AML-193 (cell line): ENCODE measurements around the gene ZNF575.
A peak's percentile ranks its signal among the peaks of the same experiment; 100 is the strongest.

Experiments used
- DNase-seq, 2 experiments: peaks; one replicate each; lab custom pipeline; 2025; lab: John Stamatoyannopoulos, UW

ZNF575 gene, protein sequence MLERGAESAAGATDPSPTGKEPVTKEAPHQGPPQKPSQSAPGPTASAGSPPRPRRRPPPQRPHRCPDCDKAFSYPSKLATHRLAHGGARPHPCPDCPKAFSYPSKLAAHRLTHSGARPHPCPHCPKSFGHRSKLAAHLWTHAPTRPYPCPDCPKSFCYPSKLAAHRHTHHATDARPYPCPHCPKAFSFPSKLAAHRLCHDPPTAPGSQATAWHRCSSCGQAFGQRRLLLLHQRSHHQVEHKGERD

GRCh38 chr19:43532962-43533545 lies at the start of gene ZNF575:
ZNF575 (plus strand) TSS chr19:43533188; CDS start chr19:43534423, 1,235 bp downstream.
- peak; percentile 73 to 77 for DNase-seq

DNA sequence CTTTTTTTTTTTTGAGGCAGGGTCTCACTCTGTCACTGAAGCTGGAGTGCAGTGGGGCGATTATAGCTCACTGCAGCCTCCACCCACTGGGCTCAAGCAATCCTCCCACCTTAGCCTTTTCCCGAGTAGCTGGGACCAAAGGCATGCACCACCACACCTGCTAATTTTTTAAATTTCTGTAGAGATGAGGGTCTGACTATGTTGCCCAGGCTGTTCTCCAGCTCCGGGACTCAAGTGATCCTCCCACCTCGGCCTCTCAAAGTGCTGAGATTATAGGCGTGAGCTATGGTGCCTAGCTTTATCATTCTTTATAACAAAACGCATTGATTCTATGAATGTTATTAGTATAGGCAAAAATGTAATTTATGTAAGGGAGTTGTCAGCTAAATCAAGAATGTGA lies 49.7 kb upstream of the ZNF575 start:
- DNase-seq, result no peak

GRCh38 chr19:43485951-43486350 lies 47.0 kb upstream of the ZNF575 start:
- no peak for DNase-seq

- DNase-seq, result no peak
These were observed 46.6 kb upstream of the ZNF575 start for GRCh38 chr19:43486412-43486811.

DNA sequence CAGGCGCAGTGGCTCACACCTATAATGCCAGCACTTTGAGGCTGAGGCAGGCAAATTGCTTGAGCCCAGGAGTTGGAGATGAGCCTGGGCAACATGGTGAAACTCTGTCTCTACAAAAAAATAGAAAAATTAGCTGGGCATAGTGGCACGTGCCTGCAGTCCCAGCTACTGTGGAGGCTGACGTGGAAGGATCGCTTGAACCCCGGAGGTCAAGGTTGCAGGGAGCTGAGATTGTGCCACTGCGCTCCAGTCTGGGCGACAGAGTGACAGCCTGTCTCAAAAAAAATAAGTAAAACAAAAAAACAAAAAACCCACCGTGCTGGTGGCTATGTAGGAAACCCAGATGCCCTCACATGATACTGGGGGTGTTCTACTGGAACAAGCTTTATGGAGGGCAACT lies 44.8 kb upstream of the ZNF575 start:
- DNase-seq, result no peak

- no peak for DNase-seq
These were observed 43.7 kb upstream of the ZNF575 start for GRCh38 chr19:43489310-43489709.

- DNase-seq, result no peak
These were observed 42.9 kb upstream of the ZNF575 start for GRCh38 chr19:43489979-43490599.

- no peak for DNase-seq
These were observed 42.2 kb upstream of the ZNF575 start for GRCh38 chr19:43490759-43491158.

GRCh38 chr19:43495082-43495481 lies 37.9 kb upstream of the ZNF575 start:
- no peak for DNase-seq

DNA sequence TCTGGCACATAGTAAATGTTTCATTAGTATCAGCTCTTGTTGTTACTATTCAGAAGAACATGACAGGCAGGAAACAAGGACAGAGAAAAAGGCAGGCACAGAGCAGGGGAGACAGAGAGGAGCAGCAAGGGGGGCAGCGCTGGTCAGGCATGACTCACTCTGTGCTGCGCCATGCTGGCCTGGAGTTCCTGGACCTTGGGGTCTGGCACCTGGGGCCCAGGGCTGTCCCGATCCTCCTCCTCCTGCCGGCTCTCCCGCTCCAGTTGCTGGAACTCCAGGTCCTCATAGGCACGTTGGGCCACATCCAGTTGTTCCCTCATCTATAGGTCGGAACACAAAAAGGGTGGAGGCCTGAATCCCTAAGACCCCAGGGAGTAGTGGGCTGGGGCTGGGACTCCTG lies 36.0 kb upstream of the ZNF575 start:
- DNase-seq, result no peak

GRCh38 chr19:43498233-43498842 lies 34.6 kb upstream of the ZNF575 start:
- no peak for DNase-seq

DNA sequence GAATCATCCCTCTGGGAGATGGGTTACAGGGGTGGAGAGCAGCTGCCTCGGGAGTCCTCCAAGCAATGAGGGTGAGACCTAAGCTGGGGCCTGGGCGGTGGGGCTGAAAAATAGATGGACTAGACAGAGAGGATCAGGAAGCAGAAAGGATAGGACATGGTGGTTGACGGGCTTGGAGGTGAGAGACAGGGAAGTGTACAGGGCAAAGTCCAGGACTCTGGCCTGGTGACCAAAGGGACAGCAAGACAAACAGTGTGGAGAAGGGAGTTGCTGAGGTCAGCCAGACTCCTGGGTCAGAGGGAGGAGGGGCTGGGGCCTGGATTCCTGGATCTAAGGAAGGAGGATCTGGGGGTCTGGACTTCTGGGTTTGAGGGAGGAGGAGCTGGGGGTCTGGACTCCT lies 33.9 kb upstream of the ZNF575 start:
- DNase-seq, result no peak

DNA sequence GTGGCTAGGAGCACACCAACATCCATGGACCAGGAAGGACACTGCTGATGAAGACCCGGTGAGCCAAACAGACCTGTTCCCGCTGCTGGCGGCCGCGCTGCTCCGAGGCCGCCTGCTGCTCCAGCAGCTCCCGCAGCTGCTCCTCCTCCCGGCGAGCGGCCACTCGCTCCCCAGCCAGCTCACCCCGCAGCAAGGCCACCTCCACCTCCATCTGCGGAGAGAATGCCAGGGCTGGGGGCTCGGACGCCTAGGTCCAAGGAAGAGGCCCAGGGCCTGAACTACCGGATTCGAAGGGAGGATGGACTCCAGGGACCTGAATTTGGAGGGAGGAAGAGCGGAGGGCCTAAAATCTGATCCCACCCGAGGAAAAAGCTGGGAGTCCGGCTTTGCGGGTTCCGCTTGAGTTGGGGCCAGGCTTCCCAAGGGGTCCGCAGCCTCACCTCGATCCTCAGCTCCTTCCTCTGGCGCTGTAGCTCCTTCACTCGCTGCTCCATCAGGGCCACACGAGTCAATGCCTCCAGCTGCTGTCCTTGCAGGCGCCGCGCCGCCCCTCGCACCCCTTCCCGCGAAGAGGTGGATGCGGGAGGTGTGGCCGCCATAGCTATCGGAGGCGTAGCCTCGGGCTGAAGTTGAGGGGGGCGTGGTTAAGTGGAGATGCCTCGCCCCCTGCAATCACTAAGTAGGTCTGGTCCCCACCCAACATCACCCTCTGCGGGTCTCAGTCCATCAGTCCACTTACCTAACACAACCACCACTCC lies 31.1 kb upstream of the ZNF575 start:
- DNase-seq, result no peak

- DNase-seq, result no peak
These were observed 30.5 kb upstream of the ZNF575 start for GRCh38 chr19:43502419-43502976.

GRCh38 chr19:43503501-43504425 lies 29.2 kb upstream of the ZNF575 start:
- peak; percentile 81 to 82 for DNase-seq

DNA sequence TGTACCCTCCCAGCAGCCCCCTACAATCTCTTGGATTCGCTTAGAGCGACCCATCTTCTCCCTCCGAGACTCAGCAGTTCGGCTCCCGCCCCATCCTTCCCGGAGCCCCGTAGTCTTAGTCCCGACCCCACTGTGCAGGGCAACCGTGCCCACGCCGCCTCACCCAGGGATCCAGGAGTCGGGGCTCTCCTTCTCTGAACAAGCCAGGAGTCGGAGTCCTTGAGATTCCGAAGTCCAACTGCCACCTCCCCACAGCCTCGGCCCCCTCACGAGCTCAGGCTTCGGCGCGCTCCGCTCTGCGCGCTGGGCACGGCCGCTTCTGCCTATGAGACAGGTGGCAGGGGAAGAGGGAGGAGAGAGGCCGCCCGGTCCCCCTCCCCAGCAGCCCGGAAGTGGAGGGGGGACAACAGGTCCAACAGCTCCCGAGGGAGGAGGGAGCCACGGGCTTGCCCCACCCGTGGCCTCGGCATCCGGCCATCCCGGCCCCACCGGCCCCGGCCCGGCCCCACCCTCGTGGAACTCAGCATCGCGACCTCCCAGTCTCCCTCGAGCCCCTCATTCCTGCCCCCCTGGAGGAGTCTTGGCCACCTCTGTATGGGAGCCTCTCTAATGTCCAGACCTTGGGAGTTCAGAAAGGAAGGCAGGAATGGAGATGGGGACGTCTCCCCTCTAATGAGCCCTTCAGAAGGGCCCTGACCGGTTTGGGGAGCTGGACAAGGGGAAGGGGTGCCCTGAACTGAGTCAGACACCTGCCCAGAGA lies 28.4 kb upstream of the ZNF575 start, which contains the start of gene PHLDB3:
TSS of gene PHLDB3 (minus strand) at position 321 of the 760 bp plus-strand sequence. CDS start 628 bp downstream, outside the sequence.
- DNase-seq, result peak in 1 of 2 experiments; percentile 25

- no peak for DNase-seq
These were observed 27.9 kb upstream of the ZNF575 start for GRCh38 chr19:43505186-43505456.

DNA sequence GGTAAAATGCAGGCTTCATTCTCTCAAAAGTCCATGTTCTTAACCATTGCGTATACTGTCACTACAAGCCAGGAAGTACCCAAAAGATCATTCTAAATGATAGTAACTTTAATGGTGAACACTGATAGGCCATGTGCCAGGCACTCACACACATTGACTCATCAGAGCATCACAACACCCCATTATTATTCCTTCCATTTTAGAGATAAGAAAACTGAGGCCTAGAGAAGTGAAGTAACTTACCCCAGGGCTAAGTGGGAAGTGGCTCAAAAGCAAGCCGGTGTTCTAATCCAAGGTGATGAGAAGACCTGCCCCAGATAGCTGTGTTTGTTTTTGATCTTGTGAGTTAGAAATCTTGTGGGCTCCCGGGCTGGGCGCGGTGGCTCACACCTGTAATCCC lies 27.0 kb upstream of the ZNF575 start:
- DNase-seq, result no peak

- DNase-seq, result no peak
These were observed 26.4 kb upstream of the ZNF575 start for GRCh38 chr19:43506629-43507028.

DNA sequence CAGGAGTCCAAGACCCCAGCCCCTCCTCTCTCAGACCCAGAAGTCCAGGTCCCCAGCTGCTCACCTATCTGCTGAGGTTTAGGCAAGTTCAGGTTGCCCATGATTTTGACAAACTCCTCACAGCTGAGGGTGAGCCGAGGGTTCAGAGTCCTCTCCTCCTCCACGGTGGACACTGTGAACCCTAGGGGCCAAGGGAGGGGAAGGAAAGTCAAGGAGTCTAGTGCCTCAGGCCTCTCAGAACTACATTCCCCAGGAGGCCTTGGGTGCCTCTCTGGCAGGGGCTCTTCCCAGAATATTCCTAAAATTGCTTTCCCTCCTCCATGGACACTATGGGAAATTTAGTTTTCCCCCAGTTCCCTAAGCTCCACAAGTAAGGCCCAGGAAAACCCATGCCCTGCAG lies 25.1 kb upstream of the ZNF575 start:
- no peak for DNase-seq
